Suprapubic skin (tissue), 4 donors: ENCODE results near the gene SOCS4. TPM values are rescaled to one million over a fixed set of nuclear protein-coding genes. Genes with fewer than 3 reads are reported as not detected.

Source experiments
- DNase-seq, 2 donors: peaks; one replicate each; pipeline ENCODE4 v3.0.0-alpha.2; 2019; ENCODE audit warnings: low spot score in 2 of 2
- H3K27ac ChIP-seq: fragments of 200-600 bp; sonication (generic); one replicate; pipeline ENCODE4 v1.5.1; 2019
- H3K27me3 ChIP-seq: fragments of 200-600 bp; sonication (generic); one replicate; pipeline ENCODE4 v1.5.1; 2019
- H3K36me3 ChIP-seq: fragments of 200-600 bp; sonication (generic); one replicate; pipeline ENCODE4 v1.5.1; 2019
- H3K4me1 ChIP-seq: fragments of 200-600 bp; sonication (generic); one replicate; pipeline ENCODE4 v1.5.1; 2019
- H3K4me3 ChIP-seq: fragments of 200-600 bp; sonication (generic); one replicate; pipeline ENCODE4 v1.5.1; 2019; ENCODE audit warnings: mild to moderate bottlenecking
- H3K9me3 ChIP-seq: fragments of 200-600 bp; sonication (generic); one replicate; pipeline ENCODE4 v1.5.1; 2019
- EP300 ChIP-seq: sonication (generic); formaldehyde crosslinking; IDR thresholded peaks from one replicate; pipeline ENCODE4 v1.6.1; 2017; ENCODE audit warnings: antibody characterized with exemption
- POLR2A ChIP-seq, 2 donors: fragments of 450-650 bp; IDR thresholded peaks; one replicate each; pipeline ENCODE4 v1.6.1; 2017; ENCODE audit warnings: antibody characterized with exemption in 2 of 2, mild to moderate bottlenecking in 2 of 2, moderate library complexity in 2 of 2
- POLR2AphosphoS5 ChIP-seq, 3 donors: sonication (generic); formaldehyde crosslinking; IDR thresholded peaks; one replicate each; pipeline ENCODE4 v1.6.1; 2017; ENCODE audit warnings: antibody characterized with exemption in 3 of 3
- WGBS: methylation state at CpG from one replicate; pipeline ENCODE4 v1.1.5; 2018; 5-methylcytosine and 5-hydroxymethylcytosine counted together
- total RNA-seq, 4 donors: library from RNA; depleted of rRNA; stranded (reverse); fragments of >200 nt; gene quantifications; one replicate each; pipeline ENCODE4 v1.1.0, GENCODE V29; 2016
- TF ChIP-seq, protein P1 (sequence below), 2 donors: fragments of 200-600 bp in 1 of 2; fragments of 450-650 bp in 1 of 2; sonication (generic) in 1 of 2; IDR thresholded peaks; one replicate each; pipeline ENCODE4 v1.5.1; 2016 to 2019; ENCODE audit warnings: antibody characterized with exemption in 2 of 2, mild to moderate bottlenecking in 1 of 2, moderate library complexity in 1 of 2

SOCS4 gene
- total RNA-seq, 4 donors from 2014 or later, result 10.0 to 12.0 (median 11.6) TPM

DNA sequence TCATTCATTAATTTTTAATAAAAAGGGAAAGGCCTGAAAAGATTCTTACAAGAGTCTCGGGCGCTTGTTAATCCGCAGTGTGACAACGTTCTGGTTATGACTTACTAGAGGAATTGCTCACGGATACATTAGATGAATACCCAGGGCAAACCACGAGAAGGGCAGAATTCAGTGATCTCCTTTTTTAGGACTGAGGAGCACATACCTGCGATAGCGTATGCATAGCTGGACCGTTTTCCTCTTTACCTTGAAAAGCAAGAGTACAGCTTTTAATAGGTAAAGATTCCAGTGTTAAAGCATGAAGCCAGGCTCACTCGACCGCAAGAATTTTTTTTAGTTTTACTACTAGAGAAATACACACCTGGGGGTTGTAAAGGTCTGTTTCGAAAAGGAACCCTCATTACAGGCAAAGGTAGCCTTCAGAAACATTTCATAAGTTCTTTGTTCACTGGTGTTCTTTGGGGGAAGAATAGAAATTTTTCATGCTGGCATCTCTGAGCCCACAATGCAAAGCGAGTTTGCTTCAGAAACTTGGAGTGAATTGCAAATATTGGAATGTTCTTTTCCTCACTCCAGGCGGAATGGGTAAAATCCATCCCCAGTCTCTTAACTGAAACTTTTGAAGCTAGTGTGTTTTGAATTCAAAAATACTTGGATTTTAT, 25.4 kb downstream of the SOCS4 start:
- H3K4me3 ChIP-seq, result peak overlapping the region; percentile 98
- no peaks in the 10 kb centered on the region for H3K9me3 ChIP-seq
- no peak for DNase-seq
- no peak for TF ChIP-seq POLR2A (IDR thresholded peaks at IDR 0.05)
- no peak for TF ChIP-seq POLR2AphosphoS5 (IDR thresholded peaks at IDR 0.05)
- TF ChIP-seq EP300, result no peak
- TF ChIP-seq, protein P1, sequence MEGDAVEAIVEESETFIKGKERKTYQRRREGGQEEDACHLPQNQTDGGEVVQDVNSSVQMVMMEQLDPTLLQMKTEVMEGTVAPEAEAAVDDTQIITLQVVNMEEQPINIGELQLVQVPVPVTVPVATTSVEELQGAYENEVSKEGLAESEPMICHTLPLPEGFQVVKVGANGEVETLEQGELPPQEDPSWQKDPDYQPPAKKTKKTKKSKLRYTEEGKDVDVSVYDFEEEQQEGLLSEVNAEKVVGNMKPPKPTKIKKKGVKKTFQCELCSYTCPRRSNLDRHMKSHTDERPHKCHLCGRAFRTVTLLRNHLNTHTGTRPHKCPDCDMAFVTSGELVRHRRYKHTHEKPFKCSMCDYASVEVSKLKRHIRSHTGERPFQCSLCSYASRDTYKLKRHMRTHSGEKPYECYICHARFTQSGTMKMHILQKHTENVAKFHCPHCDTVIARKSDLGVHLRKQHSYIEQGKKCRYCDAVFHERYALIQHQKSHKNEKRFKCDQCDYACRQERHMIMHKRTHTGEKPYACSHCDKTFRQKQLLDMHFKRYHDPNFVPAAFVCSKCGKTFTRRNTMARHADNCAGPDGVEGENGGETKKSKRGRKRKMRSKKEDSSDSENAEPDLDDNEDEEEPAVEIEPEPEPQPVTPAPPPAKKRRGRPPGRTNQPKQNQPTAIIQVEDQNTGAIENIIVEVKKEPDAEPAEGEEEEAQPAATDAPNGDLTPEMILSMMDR (IDR thresholded peaks at IDR 0.05), result no peak
- peak overlapping the region; percentile 100 for H3K27ac ChIP-seq
- 2% methylated on average over 14 of the region's 14 CpGs for WGBS
- H3K4me1 ChIP-seq, result peaks cover 39% of the 10 kb centered on the region
- no peaks in the 10 kb centered on the region for H3K36me3 ChIP-seq
- H3K27me3 ChIP-seq, result no peaks in the 10 kb centered on the region

DNA sequence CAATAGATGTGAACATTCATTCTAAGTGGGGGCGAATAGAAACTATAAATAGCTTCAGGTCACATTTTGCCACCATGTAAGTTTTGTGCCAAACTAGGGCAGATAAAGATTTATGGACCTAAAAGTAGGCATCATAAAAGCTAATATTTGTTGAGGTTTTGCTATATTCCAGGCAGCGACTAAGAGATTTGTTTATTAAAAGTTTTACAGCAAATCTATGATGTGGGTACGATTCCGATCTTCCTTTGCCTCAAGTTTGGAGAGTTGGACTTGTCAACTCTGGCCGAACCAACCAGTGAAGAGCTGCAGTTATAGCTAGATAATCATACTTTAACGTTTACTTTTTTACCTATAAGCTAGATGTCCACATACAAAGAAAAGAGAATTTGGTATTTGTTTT, 26.0 kb downstream of the SOCS4 start:
- Histone ChIP-seq H3K27me3 (no peaks in the 10 kb centered on the region), H3K27ac (peak overlapping the region; percentile 100), H3K4me3 (peak overlapping the region; percentile 98), H3K4me1 (peaks cover 39% of the 10 kb centered on the region), H3K36me3 (peaks cover 2% of the 10 kb centered on the region), H3K9me3 (no peaks in the 10 kb centered on the region)
- no peak for DNase-seq
- 53% methylated on average over 6 of the region's 6 CpGs for WGBS
- TF ChIP-seq POLR2A (IDR thresholded peaks at IDR 0.05) (no peak), POLR2AphosphoS5 (IDR thresholded peaks at IDR 0.05) (no peak), EP300 (no peak)
- TF ChIP-seq, protein P1 (IDR thresholded peaks at IDR 0.05), result no peak

DNA sequence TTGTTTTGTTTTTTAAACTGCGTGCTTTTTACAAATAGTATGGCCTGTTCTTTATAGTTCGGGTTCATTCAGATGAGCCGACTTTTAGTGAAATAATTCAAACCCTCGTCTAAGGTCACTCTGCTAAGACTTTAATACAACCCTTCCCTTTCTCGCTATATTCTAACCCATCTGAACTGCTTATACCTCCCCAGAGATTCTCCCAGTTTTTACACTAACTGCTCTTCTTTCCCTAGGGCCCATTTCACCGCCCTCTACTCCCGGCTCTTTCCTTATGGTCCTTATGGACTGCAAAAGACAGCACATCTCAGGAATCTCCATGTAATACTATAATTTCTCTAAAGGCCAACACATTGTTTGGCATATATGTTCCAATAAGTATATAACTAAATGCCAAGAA, 26.5 kb downstream of the SOCS4 start:
- no peak overlapping the region for H3K27ac ChIP-seq
- no peak overlapping the region for H3K4me3 ChIP-seq
- no peak for TF ChIP-seq EP300
- no peak for TF ChIP-seq POLR2A (IDR thresholded peaks at IDR 0.05)
- TF ChIP-seq, protein P1 (IDR thresholded peaks at IDR 0.05), result no peak
- TF ChIP-seq POLR2AphosphoS5 (IDR thresholded peaks at IDR 0.05), result no peak
- no peaks in the 10 kb centered on the region for H3K27me3 ChIP-seq
- peaks cover 39% of the 10 kb centered on the region for H3K4me1 ChIP-seq
- no peak for DNase-seq
- WGBS, result 82% methylated on average over 7 of the region's 7 CpGs
- H3K36me3 ChIP-seq, result peaks cover 7% of the 10 kb centered on the region
- no peaks in the 10 kb centered on the region for H3K9me3 ChIP-seq

DNA sequence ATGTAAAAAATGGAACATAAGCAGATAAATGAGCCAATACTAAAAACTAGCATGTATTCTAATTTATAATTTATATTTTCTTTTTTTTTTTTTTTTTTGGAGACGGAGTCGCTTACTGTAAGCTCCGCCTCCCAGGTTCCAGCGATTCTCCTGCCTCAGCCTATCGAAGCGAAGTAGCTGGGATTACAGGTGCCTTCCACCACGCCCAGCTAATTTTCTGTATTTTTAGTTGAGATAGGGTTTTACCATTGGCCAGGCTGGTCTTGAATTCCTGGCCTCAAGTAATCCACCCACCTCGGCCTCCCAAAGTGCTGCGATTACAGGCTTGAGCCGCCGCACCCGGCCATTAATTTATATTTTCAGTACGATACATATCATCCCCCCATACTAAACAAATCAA, 27.1 kb downstream of the SOCS4 start:
- H3K4me1 ChIP-seq, result peaks cover 39% of the 10 kb centered on the region
- 94% methylated on average over 13 of the region's 13 CpGs for WGBS

DNA sequence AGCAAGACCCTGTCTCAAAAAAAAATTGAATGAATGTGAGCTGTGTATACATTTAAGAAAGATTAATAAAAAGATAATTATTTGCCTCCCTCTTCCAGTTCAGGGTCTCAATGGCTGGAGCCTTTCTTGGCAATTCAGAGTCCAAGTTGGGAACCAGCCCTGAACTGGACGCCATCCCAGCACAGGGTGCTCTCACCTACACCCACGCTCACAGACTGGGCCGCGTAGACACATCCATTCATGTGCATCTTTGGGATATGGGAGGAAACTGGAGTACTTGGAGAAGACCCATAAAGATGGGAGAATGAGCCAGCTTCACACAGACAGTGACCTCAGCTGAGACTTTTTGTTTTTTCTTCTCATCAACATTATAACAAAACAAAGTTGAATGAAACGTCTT, 30.9 kb downstream of the SOCS4 start:
- 83% methylated on average over 5 of the region's 5 CpGs for WGBS
- TF ChIP-seq, protein P1 (IDR thresholded peaks at IDR 0.05), result no peak
- TF ChIP-seq POLR2AphosphoS5 (IDR thresholded peaks at IDR 0.05) (no peak), EP300 (no peak), POLR2A (IDR thresholded peaks at IDR 0.05) (no peak)
- peaks cover 20% of the 10 kb centered on the region for H3K36me3 ChIP-seq
- no peaks in the 10 kb centered on the region for H3K9me3 ChIP-seq
- H3K4me3 ChIP-seq, result no peak overlapping the region
- H3K4me1 ChIP-seq, result peaks cover 42% of the 10 kb centered on the region
- H3K27ac ChIP-seq, result no peak overlapping the region
- DNase-seq, result no peak
- no peaks in the 10 kb centered on the region for H3K27me3 ChIP-seq

More for the DNA sequence above, 27.1 kb downstream of the SOCS4 start:
- TF ChIP-seq EP300 (no peak), POLR2AphosphoS5 (IDR thresholded peaks at IDR 0.05) (no peak), POLR2A (IDR thresholded peaks at IDR 0.05) (no peak)
- TF ChIP-seq, protein P1 (IDR thresholded peaks at IDR 0.05), result no peak
- Histone ChIP-seq H3K9me3 (no peaks in the 10 kb centered on the region), H3K27me3 (no peaks in the 10 kb centered on the region), H3K36me3 (peaks cover 9% of the 10 kb centered on the region), H3K27ac (no peak overlapping the region), H3K4me3 (no peak overlapping the region)
- no peak for DNase-seq
